Hematopoietic multipotent progenitor cell treated with erythropoietin and hydrocortisone succinate and interleukin-3 and kit ligand, for 4 days (in vitro differentiated cells): Measurements from ENCODE around the gene FAT4.
A peak's percentile ranks its signal among the peaks of the same experiment; 100 is the strongest.

Experiments
- DNase-seq: peaks from one replicate; pipeline ENCODE4 v3.0.0-alpha.2; 2015

FAT4 gene

DNA sequence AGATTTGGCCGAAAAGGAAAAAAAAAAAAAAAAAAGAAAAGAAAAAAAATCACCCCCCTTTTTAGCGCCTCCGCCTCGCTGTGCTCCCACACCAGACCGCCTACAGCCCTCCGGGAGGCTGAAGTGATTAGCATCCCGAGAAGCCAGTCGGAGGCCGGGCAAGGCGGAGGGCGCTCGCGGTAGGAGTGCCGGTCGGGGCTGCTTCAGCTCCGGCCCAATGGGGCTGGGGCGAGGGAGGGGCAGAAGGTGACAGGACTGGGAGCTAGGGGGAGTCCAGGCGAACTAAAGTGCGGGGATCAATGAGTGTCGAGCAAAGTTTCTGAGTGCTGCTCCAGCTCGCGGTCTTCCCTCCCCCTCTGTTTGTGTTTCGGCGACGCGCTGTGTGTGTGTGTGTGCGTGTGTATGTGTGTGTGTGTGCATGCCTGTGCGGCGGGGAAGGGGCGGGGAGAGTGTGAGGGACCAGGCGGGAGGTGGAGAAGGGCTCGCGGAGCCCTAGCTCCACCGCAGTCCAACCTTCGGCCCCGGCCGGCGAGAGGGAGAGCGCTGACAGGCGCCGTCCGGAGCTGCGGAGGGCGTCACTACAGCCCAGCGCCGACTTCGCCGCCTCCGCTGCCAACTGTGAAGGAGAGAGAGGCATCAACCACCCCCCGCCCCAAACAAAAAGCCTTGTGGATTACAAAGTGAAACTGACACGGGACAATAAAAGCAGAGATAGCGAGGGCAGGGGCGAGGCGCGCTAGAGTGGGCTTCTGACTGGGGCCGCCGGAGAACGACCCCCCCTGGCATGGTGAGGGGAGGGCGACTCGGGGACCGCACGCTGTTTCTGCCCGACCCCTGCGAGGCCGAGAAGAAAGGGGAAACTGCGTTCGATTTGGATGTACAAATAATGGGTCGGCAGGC is at the start of gene FAT4:
Gene FAT4 (plus strand): TSS at position 280 of the 900 bp plus-strand sequence. CDS start 1,457 bp downstream, outside the sequence.
- peak; percentile 93 for DNase-seq

DNA sequence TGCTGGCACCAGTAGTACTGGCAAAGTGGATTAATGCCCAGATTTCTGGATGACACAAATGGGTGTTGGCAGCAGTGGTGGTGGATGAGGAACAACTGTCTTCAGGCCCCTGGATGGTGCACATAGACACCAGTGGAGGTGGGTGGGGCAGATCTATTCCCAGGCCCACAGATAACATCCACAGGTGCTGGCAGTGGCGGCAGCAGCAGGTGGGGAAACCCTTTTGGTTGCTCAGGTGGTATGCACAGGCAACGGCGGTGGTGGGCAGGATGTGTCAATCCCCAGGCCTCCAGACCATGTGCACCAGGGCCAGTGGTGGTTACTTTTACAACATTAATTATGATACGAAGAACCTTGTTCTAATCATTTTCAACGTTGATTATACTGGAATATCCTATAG is 48.9 kb upstream of the FAT4 start:
- no peak for DNase-seq

DNA sequence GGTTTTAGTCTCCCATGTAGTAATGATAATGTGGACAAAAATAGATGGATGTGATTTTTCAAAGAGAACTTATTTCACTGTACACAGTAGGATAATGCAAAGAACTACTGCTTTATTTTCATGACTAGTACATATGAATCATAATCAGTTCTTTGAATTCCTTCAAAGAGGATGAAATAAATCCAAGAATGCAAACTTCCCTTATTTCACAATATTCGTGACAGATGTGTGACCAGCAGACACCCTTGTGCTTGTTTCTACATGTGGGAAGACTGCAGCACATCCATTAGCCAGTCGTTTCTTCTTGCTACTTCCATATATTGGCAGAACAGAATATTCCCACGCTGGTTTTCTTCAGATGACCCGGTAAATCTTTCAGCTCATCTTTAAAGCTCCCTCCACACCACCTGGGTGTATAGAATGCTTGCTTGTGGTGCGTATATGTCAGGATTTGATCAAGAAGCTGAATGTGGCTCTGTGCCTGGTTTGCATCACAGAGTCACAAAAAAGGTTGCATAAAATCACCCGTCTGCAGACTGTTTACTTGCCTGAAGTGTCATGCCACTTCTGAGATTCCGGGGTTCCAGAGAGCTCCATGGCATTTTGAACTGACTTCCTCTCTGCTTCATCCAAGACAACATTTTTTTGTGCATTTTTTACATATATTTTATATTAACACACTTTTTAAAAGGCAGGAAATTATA is 47.7 kb upstream of the FAT4 start:
- DNase-seq, result no peak

- no peak for DNase-seq
Measured at GRCh38 chr4:125267630-125268029, 47.1 kb upstream of the FAT4 start.

DNA sequence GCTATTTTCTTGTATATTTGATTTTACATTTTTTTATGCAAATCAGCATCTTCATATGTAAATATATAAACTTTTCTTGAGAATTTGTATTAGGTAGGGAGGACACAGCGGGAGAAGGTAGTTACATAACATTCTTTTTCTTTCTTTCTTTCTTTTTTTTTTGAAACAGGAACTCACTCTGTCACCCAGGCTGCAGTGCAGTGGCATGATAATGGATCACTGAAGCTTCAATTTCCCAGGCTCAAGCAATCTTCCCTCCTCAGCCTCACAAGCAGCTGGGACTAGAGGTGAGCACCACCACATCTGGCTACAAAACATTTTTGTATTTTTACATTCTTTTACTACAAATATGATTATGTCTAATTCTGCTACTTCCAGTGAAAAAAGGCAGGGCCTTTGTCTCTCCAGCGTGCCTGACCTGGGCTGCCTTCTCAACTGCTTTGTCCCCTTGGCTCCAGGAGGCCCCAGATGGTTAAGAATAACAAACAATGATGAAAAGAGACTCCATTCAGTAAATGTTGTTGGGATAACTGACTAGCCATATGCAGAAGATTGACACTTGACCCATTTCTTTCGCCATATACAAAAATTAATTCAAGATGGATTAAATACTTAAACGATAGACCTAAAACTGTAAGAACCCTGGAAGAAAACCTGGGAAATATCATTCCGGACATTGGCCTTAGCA is 46.5 kb upstream of the FAT4 start:
- no peak for DNase-seq

DNA sequence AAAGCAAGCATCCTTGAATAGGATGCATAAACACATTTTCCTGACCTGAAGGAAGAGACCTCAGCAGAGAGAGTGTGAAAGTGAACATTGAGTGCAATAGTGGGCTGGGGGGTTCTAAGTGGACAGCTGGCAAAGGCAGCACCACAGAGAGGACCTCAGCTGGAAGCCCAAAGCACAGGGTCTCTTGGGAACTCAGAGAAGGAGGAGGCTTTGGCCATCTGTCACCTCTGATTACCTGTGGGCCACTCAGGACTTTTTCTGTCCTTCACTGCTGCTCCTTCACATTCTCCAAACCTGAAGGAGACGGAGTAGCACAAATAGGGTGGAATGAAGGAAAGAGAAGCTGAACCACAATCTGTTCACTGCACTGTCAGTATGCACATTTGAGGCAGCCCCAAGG is 37.9 kb upstream of the FAT4 start:
- DNase-seq, result no peak

DNA sequence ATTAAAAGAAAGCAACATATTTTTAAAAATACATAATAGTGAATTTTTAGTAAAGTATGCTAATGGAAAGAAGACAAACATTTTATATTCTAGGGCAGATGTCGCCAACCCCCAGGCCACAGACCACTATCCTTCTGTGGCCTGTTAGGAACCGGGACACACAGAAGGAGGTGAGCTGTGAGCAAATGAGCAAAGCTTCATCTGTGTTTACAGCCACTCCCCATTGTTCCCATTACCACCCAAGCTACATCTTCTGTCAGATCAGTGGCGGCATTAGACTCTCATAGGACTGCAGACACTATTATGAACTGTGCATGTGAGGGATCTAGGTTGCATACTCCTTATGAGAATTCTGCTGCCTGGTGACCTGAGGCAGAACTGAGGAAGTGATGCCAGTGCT is 37.0 kb upstream of the FAT4 start:
- no peak for DNase-seq

DNA sequence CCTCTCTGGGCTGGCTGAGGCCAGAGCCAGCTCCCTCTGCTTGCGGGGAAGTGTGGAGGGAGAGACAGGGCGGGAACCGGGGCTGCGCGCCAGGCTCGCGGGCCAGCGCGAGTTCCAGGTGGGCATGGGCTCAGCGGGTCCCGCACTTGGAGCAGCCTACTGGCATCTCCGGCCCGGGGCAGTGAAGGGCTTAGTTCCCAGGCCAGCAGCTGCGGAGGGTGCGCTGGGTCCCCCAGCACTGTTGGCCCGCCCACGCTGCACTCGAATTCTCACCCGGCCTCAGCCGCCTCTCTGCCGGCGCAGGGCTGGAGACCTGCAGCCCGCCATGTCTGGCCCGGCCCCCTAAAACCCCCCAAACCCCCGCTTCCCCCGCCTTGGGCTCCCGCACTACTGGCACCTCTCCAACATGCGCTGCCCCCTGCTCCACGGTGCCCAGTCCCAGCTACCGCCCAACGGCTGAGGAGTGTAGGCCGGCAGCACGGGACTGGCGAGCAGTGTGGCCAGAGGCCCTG is 33.8 kb upstream of the FAT4 start:
- no peak for DNase-seq

DNA sequence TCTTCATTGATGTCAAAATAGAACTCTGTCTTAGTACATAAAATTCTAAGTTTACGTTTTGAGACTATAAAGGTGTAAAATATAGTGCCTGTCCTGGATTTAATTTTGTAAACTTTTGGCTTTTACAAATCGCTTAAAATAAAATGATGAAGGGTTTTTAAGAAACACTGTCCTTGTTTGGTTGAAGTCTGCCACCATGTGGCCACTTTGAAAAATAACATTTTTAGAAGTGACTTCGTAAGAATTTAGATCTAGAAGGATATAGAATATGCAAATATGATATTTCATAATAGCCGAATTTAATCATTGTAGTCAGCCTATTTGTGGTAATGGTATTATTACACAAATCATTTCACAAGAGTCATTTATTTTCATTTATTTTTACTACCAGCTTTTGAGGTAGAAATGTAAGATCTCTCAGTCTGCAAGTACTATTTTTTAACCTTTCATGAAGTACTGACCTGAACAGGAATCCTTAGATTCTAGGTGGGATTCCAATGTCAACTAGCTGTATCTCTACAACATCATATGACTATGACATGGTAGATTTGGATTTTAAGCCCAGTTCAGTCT is 31.0 kb upstream of the FAT4 start:
- peak; percentile 53 for DNase-seq

GRCh38 chr4:125297116-125297515 is 17.6 kb upstream of the FAT4 start:
- DNase-seq, result no peak

DNA sequence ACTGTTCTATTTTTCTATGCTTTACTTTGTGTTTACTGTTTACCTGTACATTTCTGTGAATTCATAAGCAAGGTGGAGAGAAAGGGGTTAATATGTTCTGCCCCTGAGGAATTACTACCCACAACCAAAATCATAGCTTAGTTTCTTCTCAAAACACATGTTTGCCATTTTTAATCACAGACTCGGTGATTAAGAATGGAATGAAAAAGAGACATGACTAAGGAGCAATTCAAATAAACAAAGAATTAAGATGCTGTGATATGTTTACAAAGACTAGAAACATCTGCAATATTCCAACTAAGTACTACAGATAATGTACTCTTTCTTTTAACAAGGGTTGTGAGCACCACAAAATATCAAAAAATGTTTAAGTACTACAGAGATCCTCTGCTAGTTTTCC is 11.7 kb upstream of the FAT4 start:
- DNase-seq, result no peak

DNA sequence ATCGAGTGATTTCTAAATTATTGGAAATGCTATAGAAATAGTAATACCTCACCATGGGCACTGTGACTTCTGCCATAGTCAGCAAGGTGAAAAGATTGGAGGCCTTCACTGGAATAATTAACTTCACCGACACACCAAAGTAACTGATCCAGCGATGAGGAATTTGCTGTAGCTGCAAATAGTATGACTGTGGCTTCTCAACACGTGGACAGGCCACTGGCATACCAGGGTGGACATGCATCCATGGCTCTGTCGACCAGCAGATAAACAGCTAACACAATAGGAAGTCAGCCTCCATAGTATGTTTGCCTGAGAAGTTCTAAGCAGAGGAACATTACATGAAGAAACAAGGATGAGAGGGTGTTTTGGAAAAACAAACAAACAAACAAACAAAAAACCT is 10.9 kb upstream of the FAT4 start:
- no peak for DNase-seq

DNA sequence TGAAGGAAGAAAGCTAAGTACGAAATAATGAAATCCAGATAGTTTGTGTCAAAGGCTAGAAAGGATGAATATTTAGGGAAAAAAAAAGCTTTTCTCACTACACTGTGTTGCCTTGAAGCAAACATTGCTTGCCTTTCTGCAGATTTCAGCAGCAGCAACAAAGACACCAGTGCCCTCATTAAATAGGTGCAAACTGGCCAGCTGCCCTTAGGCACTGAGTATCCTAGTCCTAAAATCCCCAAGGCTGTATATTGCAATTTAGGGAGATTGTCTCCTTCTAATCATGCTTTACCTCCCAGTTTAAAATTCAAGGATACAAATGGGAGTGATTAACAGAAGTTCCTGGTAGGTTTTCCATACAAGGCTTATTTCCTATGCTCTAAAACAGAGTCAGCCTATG is 8.6 kb upstream of the FAT4 start:
- DNase-seq, result no peak

DNA sequence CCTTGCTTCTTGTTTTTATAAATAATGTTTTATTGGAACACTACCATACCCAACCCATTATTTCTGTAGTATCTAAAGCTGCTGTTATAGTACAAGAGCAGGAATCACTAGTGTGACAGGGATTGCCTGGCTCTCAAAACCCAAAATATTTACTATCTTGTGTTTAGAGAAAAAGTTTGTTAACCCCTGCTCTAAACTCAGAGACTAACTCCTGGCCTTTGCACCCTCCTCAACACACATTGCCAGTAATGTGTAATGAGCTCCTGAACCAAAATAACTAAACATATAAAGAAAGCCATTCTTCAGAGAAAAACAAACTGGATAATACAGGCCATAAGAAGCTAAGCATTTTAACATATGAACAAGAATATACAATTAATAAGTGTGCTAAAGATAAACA is 8.2 kb upstream of the FAT4 start:
- no peak for DNase-seq

GRCh38 chr4:125311503-125311902 is 3.3 kb upstream of the FAT4 start:
- DNase-seq, result no peak

GRCh38 chr4:125313497-125313896 is 1.3 kb upstream of the FAT4 start:
- DNase-seq, result peak; percentile 90

- DNase-seq, result no peak
Measured at GRCh38 chr4:125313989-125314667, 627 bp upstream of the FAT4 start.

- DNase-seq, result peak; percentile 53
Measured at GRCh38 chr4:125315576-125316400, 1.0 kb downstream of the FAT4 start.

GRCh38 chr4:125316401-125316790 is 1.6 kb downstream of the FAT4 start:
- DNase-seq, result peak; percentile 15

GRCh38 chr4:125316791-125317524 is 2.2 kb downstream of the FAT4 start:
- peak; percentile 38 for DNase-seq

GRCh38 chr4:125317525-125317877 is 2.7 kb downstream of the FAT4 start:
- DNase-seq, result peak; percentile 64
